ENCODE measurements around the gene ZNF385B.

DNA sequence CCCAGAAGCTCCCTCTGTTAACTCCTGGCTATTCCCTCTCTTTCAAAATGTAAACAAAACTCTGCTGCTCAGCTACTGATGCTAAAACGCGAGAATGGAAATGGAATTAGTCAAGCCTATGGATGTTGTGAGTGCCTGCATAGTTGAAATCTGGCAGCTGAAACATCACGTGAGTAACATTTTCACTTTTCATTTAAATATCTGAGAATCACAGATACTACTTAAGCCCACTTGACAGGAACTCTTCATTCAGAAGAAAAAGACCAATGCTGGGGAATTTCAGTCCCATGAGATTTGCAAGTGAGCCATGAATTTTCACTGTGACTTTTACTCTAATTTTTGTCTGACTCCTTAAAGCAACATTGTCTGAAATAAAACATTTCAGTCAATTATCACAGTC lies 381.5 kb downstream of the ZNF385B start:
- TF ChIP-seq, protein P1, sequence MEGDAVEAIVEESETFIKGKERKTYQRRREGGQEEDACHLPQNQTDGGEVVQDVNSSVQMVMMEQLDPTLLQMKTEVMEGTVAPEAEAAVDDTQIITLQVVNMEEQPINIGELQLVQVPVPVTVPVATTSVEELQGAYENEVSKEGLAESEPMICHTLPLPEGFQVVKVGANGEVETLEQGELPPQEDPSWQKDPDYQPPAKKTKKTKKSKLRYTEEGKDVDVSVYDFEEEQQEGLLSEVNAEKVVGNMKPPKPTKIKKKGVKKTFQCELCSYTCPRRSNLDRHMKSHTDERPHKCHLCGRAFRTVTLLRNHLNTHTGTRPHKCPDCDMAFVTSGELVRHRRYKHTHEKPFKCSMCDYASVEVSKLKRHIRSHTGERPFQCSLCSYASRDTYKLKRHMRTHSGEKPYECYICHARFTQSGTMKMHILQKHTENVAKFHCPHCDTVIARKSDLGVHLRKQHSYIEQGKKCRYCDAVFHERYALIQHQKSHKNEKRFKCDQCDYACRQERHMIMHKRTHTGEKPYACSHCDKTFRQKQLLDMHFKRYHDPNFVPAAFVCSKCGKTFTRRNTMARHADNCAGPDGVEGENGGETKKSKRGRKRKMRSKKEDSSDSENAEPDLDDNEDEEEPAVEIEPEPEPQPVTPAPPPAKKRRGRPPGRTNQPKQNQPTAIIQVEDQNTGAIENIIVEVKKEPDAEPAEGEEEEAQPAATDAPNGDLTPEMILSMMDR (IDR thresholded peaks at IDR 0.05; ENCODE audit: low read depth, low read length) = no peak
- TF ChIP-seq POLR2A (IDR thresholded peaks at IDR 0.05; ENCODE audit: extremely low read depth, insufficient read length) = no peak

All from NB4 (cell line).